Thymus (tissue), 11 donors: ENCODE data around the gene SRBD1. TPM values are rescaled to one million over a fixed set of nuclear protein-coding genes. Genes with fewer than 3 reads are reported as not detected.

Experiments used
- DNase-seq, 9 donors: peaks; one replicate each; pipeline ENCODE4 v3.0.0-alpha.2; 2013; ENCODE audit warnings: low spot score in 9 of 9, low read depth in 6 of 9, missing footprints in 1 of 9
- H3K27ac ChIP-seq, 2 donors: one replicate each; pipeline ENCODE4 v1.5.1; 2013; ENCODE audit warnings: control low read depth in 1 of 2, low read depth in 1 of 2, low read length in 1 of 2, mild to moderate bottlenecking in 1 of 2, moderate library complexity in 1 of 2
- H3K27me3 ChIP-seq, 2 donors: one replicate each; pipeline ENCODE4 v1.5.1; 2013; ENCODE audit warnings: low read length in 1 of 2; ENCODE audit not compliant: control insufficient read depth in 2 of 2, insufficient read depth in 1 of 2
- H3K36me3 ChIP-seq, 2 donors: one replicate each; pipeline ENCODE4 v1.5.1; 2013; ENCODE audit warnings: low read length in 1 of 2, mild to moderate bottlenecking in 1 of 2, moderate library complexity in 1 of 2; ENCODE audit not compliant: control insufficient read depth in 2 of 2, insufficient read depth in 2 of 2
- H3K4me1 ChIP-seq, 2 donors: one replicate each; pipeline ENCODE4 v1.5.1; 2013; ENCODE audit warnings: low read length in 2 of 2; ENCODE audit not compliant: control insufficient read depth in 2 of 2, insufficient read depth in 2 of 2
- H3K4me3 ChIP-seq, 2 donors: one replicate each; pipeline ENCODE4 v1.5.1; 2013; ENCODE audit warnings: low read length in 2 of 2, control low read depth in 1 of 2, mild to moderate bottlenecking in 1 of 2
- H3K9me3 ChIP-seq, 2 donors: one replicate each; pipeline ENCODE4 v1.5.1; 2013; ENCODE audit warnings: low read length in 1 of 2, mild to moderate bottlenecking in 1 of 2; ENCODE audit not compliant: control insufficient read depth in 2 of 2, insufficient read depth in 1 of 2
- WGBS: extraction: QIAGEN DNeasy Blood & Tissue Kit; methylation state at CpG from one replicate; pipeline ENCODE4 v1.1.7; 2013; 5-methylcytosine and 5-hydroxymethylcytosine counted together
- polyA plus RNA-seq: library from polyadenylated mRNA; stranded (reverse); fragments of 200-250 nt; gene quantifications from one replicate; pipeline ENCODE4 v1.2.3, GENCODE V29; 2013
- total RNA-seq: library from RNA; stranded (reverse); fragments of 120-200 nt; gene quantifications from one replicate; pipeline ENCODE4 v1.2.4, GENCODE V29; 2013
- donor health status: healthy.

Gene SRBD1
- total and polyA plus RNA-seq, 2 donors, result 11.0 to 22.4 TPM

GRCh38 chr2:45610281-45611019, 617 bp downstream of the SRBD1 start:
- DNase-seq, result peak in 8 of 9 donors; percentile 10 to 61 (median 31)
- H3K4me1 ChIP-seq, result no peaks in the 10 kb centered on the region
- peak overlapping the region; percentile 72 to 77 for H3K4me3 ChIP-seq
- no peaks in the 10 kb centered on the region for H3K9me3 ChIP-seq
- peak overlapping the region; percentile 77 to 85 for H3K27ac ChIP-seq
- no peaks in the 10 kb centered on the region for H3K36me3 ChIP-seq
- no peaks in the 10 kb centered on the region for H3K27me3 ChIP-seq
- 1% methylated on average over 23 of the region's 23 CpGs for WGBS

GRCh38 chr2:45607701-45608100, 3.4 kb downstream of the SRBD1 start:
- Histone ChIP-seq H3K27ac (no peak overlapping the region), H3K4me1 (no peaks in the 10 kb centered on the region), H3K4me3 (no peak overlapping the region), H3K27me3 (no peaks in the 10 kb centered on the region), H3K9me3 (no peaks in the 10 kb centered on the region), H3K36me3 (peaks cover 3% of the 10 kb centered on the region in 2 donors)
- 95% methylated on average over 1 of the region's 1 CpG for WGBS
- no peak for DNase-seq

GRCh38 chr2:45606796-45607195, 4.3 kb downstream of the SRBD1 start:
- Histone ChIP-seq H3K27me3 (no peaks in the 10 kb centered on the region), H3K36me3 (peaks cover 3 to 4% of the 10 kb centered on the region in 2 donors), H3K4me3 (no peak overlapping the region), H3K9me3 (peaks cover 0 to 1% of the 10 kb centered on the region in 2 donors), H3K27ac (no peak overlapping the region), H3K4me1 (no peaks in the 10 kb centered on the region)
- DNase-seq, result no peak
- 96% methylated on average over 1 of the region's 1 CpG for WGBS

- peaks cover 9 to 20% of the 10 kb centered on the region in 2 donors for H3K36me3 ChIP-seq
- WGBS, result 94% methylated on average over 2 of the region's 2 CpGs
- no peak overlapping the region for H3K27ac ChIP-seq
- no peaks in the 10 kb centered on the region for H3K4me1 ChIP-seq
- H3K9me3 ChIP-seq, result peaks cover 0 to 3% of the 10 kb centered on the region in 2 donors
- no peaks in the 10 kb centered on the region for H3K27me3 ChIP-seq
- no peak for DNase-seq
- no peak overlapping the region for H3K4me3 ChIP-seq
Observed at GRCh38 chr2:45605116-45605515, 6.0 kb downstream of the SRBD1 start.

GRCh38 chr2:45602624-45603023, 8.4 kb downstream of the SRBD1 start:
- H3K9me3 ChIP-seq, result peaks cover 0 to 3% of the 10 kb centered on the region in 2 donors
- no peaks in the 10 kb centered on the region for H3K4me1 ChIP-seq
- WGBS, result 97% methylated on average over 2 of the region's 2 CpGs
- H3K4me3 ChIP-seq, result no peak overlapping the region
- H3K36me3 ChIP-seq, result peaks cover 16 to 42% of the 10 kb centered on the region in 2 donors
- no peak overlapping the region for H3K27ac ChIP-seq
- H3K27me3 ChIP-seq, result no peaks in the 10 kb centered on the region
- no peak for DNase-seq

GRCh38 chr2:45598545-45598944, 12.5 kb downstream of the SRBD1 start:
- WGBS, result 96% methylated on average over 4 of the region's 4 CpGs
- H3K36me3 ChIP-seq, result peaks cover 16 to 44% of the 10 kb centered on the region in 2 donors

GRCh38 chr2:45596761-45597160, 14.3 kb downstream of the SRBD1 start:
- Histone ChIP-seq H3K36me3 (peaks cover 16 to 48% of the 10 kb centered on the region in 2 donors), H3K9me3 (peaks cover 0 to 2% of the 10 kb centered on the region in 2 donors), H3K4me1 (no peaks in the 10 kb centered on the region), H3K27me3 (no peaks in the 10 kb centered on the region), H3K4me3 (no peak overlapping the region), H3K27ac (no peak overlapping the region)
- no peak for DNase-seq
- 97% methylated on average over 1 of the region's 1 CpG for WGBS

More at GRCh38 chr2:45598545-45598944, 12.5 kb downstream of the SRBD1 start:
- Histone ChIP-seq H3K4me3 (no peak overlapping the region), H3K4me1 (no peaks in the 10 kb centered on the region), H3K9me3 (peaks cover 0 to 3% of the 10 kb centered on the region in 2 donors), H3K27me3 (no peaks in the 10 kb centered on the region), H3K27ac (no peak overlapping the region)
- DNase-seq, result no peak

GRCh38 chr2:45595721-45596435, 15.2 kb downstream of the SRBD1 start:
- H3K4me3 ChIP-seq, result no peak overlapping the region
- no peak overlapping the region for H3K27ac ChIP-seq
- H3K4me1 ChIP-seq, result no peaks in the 10 kb centered on the region

GRCh38 chr2:45591073-45591472, 20.0 kb downstream of the SRBD1 start:
- no peak overlapping the region for H3K27ac ChIP-seq
- H3K4me1 ChIP-seq, result no peaks in the 10 kb centered on the region
- DNase-seq, result no peak
- WGBS, result 91% methylated on average over 1 of the region's 1 CpG
- peaks cover 0 to 11% of the 10 kb centered on the region in 2 donors for H3K36me3 ChIP-seq
- H3K27me3 ChIP-seq, result no peaks in the 10 kb centered on the region
- no peaks in the 10 kb centered on the region for H3K9me3 ChIP-seq
- no peak overlapping the region for H3K4me3 ChIP-seq

More at GRCh38 chr2:45595721-45596435, 15.2 kb downstream of the SRBD1 start:
- no peaks in the 10 kb centered on the region for H3K9me3 ChIP-seq
- no peak for DNase-seq
- H3K36me3 ChIP-seq, result peaks cover 13 to 45% of the 10 kb centered on the region in 2 donors
- H3K27me3 ChIP-seq, result no peaks in the 10 kb centered on the region
- 96% methylated on average over 4 of the region's 4 CpGs for WGBS
